ENCODE data around the gene OR8J3.
"Not testable (repeated sequence)": the region's sequence is repeated elsewhere in the genome, so short reads cannot be mapped to it uniquely, and the experiment has no call there.

Gene OR8J3, protein sequence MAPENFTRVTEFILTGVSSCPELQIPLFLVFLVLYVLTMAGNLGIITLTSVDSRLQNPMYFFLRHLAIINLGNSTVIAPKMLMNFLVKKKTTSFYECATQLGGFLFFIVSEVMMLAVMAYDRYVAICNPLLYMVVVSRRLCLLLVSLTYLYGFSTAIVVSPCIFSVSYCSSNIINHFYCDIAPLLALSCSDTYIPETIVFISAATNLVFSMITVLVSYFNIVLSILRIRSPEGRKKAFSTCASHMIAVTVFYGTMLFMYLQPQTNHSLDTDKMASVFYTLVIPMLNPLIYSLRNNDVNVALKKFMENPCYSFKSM

DNA sequence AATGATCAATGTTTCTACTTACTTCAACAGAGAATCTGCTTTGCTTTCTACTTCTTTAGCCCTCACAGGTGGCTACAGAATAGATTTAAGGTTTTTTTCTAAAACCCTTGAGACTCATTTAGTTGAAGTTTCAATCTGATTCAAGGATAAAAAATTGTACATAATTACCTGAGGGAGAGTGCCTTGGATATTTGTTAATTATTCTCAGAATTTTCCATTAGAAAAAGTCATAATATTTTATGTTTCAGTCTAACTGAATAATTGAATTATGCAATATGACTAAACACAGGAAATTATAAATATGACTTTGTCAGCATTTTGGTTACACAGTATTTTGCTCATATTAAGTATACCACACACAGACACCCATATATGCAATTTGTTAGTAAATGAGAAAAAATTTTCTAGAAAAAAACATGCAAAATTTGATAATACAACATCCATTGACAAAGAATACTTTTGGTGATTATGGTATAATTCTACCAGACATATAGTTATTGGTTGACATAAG, at the start of gene OR8J3:
Gene OR8J3 (minus strand): TSS at position 51 of the 511 bp plus-strand sequence. CDS start 2,483 bp downstream, outside the sequence.
- DNase-seq = no peak

GRCh38 chr11:56188602-56189001, 48.6 kb upstream of the OR8J3 start:
- no peak for DNase-seq

DNA sequence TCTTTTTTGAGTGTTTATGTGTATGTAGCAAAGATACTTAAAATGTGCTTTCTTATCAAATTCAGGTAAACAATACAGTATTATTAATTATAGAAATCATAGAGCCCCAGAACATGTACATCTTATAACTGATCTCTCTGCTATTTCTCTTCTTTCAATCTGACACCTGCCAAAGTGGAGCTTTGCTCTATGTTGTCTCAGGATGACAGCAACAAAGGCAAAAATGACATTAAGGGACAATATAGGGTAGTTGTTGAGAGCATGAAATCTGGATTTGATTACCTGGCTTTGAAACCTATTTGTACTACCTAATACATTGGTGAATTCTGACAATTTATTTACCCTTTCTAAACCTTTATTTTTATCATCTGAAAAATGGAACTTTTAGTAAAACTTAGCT, 43.5 kb upstream of the OR8J3 start:
- DNase-seq = no peak

GRCh38 chr11:56176318-56176717, 36.3 kb upstream of the OR8J3 start, which contains the start of gene OR5J2:
Gene OR5J2 (plus strand): TSS chr11:56176618. CDS start chr11:56176618, 0 bp downstream.
- DNase-seq = no peak

DNA sequence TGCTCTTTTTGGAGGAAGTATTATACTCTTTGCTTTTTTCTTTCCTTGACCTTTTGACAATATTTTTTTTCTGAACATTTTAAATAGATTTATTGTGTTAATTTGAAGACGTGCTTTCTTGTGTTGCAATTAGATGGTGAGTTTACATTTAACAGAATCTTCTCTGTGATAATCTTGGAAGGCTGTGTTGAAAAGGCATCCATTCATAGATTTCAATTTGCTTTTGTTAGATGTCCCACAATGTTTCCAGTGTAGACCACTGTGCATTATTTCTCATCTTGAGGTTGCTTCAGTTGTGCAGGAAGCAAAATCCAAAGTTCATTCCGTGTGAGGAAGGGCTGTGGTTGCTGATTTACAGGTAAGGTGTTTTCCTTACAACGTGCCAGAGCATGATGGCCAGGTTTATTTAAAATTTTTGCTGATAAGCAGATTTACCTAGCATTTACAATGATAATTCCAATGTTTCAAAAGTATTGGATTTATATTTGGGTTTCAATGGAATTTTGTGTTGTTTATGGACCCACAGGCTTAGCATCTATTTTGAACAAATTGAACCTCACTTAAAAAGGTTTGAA, 32.3 kb upstream of the OR8J3 start:
- no peak for DNase-seq

GRCh38 chr11:56163804-56164203, 23.8 kb upstream of the OR8J3 start:
- DNase-seq = no peak

- DNase-seq = no peak
These were observed 20.2 kb upstream of the OR8J3 start, which contains the start of gene OR8K5 for GRCh38 chr11:56160217-56160616. Gene OR8K5 (minus strand): TSS chr11:56160317. CDS start chr11:56160317, 0 bp downstream.

- DNase-seq = no peak
These were observed 12.3 kb upstream of the OR8J3 start for GRCh38 chr11:56152333-56152732.

DNA sequence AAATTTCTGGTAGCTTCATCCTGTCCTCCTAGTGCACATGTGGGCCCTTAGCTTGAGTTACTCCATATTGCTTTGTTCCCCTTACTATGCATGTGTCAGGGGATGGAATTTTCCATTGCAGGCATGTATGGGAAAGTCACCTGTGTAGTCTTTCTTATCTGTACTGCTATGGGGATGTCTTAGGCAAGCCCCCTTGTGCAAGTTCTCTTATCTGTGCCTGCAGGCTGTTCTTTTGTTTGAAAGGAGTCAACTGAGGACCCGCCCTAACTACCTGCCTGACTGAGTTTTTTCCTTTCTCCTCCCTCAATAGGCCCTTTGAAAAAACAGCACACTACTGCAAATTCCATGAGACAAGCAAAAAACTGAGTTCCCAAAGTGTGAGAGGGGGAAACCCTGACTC, 11.4 kb upstream of the OR8J3 start:
- no peak for DNase-seq

DNA sequence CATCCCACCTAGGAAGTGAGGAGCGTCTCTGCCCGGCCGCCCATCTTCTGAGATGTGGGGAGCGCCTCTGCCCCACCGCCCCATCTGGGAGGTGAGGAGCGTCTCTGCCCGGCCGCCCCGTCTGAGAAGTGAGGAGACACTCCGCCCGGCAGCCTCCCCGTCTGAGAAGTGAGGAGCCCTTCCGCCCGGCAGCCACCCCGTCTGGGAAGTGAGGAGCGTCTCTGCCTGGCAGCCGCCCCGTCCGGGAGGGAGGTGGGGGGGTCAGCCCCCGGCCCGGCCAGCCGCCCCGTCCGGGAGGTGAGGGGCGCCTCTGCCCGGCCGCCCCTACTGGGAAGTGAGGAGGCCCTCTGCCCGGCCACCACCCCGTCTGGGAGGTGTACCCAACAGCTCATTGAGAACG, 3.7 kb upstream of the OR8J3 start:
- DNase-seq = not testable (repeated sequence)

DNA sequence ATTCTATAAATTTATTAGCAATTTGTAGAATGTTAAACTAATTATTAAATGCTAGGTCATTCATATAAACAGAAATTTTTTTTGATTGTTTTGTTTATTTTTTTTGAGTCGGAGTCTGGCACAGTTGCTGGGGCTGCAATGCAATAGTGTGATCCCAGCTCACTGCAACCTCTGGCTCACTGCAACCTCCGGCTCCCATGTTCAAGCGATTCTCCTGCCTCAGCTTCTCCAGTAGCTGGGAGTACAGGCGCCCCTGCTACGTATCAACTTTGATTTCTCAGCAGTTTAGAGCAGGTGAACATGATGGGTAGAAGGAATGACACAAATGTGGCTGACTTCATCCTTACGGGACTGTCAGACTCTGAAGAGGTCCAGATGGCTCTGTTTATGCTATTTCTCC, 17.9 kb downstream of the OR8J3 start, which contains the start of gene OR8H3:
Gene OR8H3 (plus strand): TSS at position 301 of the 400 bp plus-strand sequence. CDS start 0 bp downstream, at position 301.
- DNase-seq = no peak

DNA sequence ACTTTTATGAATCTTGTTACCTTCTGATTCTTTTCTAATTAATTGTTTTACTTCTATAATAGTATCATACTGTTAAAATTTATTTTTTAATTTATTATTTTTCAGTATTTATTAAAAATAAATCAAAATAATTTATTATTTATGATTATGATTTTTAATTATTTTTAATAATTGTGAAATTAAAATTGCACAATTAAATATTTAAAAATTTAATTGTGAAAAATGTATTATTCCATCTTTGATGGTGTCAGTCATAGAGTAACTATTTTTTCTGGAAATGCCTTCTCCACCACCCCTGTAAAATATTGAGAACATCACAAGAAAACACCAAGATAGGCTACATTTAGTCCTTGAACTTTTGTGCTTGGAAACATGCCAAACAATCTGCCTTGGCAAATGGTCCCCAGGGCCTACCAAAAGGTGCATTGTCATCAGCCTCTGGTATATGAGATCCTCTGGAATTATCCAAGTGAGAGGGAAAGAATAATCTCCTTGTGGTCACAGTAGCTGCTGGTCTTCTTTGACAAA, 36.7 kb downstream of the OR8J3 start, which contains the start of gene OR8H2:
Gene OR8H2 (plus strand): TSS at position 478 of the 528 bp plus-strand sequence. CDS start 1,356 bp downstream, outside the sequence.
- no peak for DNase-seq

DNA sequence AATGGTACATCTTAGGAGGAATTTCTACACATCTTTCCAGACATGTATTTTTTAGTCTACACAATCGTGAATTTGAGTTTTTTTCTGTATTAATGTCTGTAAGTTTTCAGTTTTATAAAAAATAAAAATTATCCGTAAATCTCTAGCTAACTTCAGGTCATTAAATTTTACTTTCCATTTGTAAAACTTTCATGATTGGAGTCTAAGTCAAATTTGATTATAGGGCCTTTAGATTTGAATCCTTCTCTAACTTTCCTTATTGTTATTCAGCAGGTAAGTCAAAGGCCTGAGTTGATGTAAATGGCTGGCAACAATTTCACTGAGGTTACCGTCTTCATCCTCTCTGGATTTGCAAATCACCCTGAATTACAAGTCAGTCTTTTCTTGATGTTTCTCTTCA, 47.0 kb downstream of the OR8J3 start, which contains the start of gene OR8I2:
Gene OR8I2 (plus strand): TSS at position 301 of the 400 bp plus-strand sequence. CDS start 0 bp downstream, at position 301.
- DNase-seq = no peak

DNA sequence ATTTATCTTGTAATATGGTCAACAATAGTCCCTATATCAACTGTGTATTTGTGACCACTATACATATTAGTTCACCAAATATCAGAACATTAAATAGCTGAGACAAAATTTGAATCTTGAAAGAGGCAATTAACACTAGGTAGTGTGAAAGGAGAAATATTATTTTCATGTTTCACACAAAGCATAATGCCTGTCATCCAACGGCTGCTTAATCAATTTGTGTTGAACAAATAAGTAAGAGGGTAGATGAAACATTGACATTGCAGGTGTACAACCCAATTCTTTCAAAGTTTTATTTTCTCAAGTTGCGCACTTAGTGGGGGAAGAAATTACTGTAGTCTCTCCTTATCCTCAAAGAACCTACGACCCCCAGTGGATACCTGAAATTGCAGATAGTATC, 50.3 kb downstream of the OR8J3 start:
- no peak for DNase-seq

All from inflammatory macrophage treated with lipopolysaccharide for 1 hour (primary cell).